ENCODE measurements around the gene ONECUT3.

DNA sequence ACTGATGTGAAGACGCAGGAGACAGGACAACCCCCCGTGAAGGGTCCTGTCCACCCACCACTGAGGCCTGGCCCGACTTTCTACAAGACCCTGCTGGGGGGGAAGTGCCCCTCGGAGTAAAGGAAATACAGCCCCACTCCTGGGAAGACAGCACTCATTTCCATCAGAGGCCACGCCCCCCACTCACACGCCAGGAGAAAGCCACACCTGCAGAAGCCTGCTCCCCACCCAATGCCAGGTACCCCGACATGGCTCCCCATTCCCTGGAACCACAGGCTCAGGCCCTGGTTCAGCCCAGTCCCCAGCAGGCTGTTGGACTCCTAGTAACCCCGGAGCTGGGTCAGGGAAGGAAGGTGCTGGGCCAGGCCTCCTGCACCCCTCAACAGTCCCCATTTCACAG, 69.7 kb downstream of the ONECUT3 start:
- TF ChIP-seq, protein P1, sequence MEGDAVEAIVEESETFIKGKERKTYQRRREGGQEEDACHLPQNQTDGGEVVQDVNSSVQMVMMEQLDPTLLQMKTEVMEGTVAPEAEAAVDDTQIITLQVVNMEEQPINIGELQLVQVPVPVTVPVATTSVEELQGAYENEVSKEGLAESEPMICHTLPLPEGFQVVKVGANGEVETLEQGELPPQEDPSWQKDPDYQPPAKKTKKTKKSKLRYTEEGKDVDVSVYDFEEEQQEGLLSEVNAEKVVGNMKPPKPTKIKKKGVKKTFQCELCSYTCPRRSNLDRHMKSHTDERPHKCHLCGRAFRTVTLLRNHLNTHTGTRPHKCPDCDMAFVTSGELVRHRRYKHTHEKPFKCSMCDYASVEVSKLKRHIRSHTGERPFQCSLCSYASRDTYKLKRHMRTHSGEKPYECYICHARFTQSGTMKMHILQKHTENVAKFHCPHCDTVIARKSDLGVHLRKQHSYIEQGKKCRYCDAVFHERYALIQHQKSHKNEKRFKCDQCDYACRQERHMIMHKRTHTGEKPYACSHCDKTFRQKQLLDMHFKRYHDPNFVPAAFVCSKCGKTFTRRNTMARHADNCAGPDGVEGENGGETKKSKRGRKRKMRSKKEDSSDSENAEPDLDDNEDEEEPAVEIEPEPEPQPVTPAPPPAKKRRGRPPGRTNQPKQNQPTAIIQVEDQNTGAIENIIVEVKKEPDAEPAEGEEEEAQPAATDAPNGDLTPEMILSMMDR (IDR thresholded peaks at IDR 0.05) = no peak
- no peak for TF ChIP-seq POLR2A (IDR thresholded peaks at IDR 0.05)
